ENCODE results near the gene LYZL1. TPM values are rescaled to one million over a fixed set of nuclear protein-coding genes. Genes with fewer than 3 reads are reported as not detected.

The LYZL1 gene
- total and polyA plus RNA-seq, 9 of the 15 experiments (the other 6 are each of a cell fraction or from before 2014, with no cell fraction given), result not detected

GRCh38 chr10:29243750-29244149 lies 45.1 kb upstream of the LYZL1 start (continued):
- TF ChIP-seq ZNF444 (CRISPR knock-in tag; IDR thresholded peaks at IDR 0.05) (no peak), MITF (IDR thresholded peaks at IDR 0.05) (no peak), ZNF239 (CRISPR knock-in tag; IDR thresholded peaks at IDR 0.05) (no peak), PKNOX1 (IDR thresholded peaks at IDR 0.05) (no peak), FOXA3 (CRISPR knock-in tag; conservative IDR thresholded peaks at IDR 0.05 in 1 of 2, IDR thresholded peaks at IDR 0.05 in 1 of 2) (no peak), ZNF140 (CRISPR knock-in tag; IDR thresholded peaks at IDR 0.05) (no peak), CHD1 (IDR thresholded peaks at IDR 0.05; ENCODE audit: low read length) (no peak)

- H3K36me3 ChIP-seq (ENCODE audit: control insufficient read depth, insufficient read depth, low read length), result no peaks in the 10 kb centered on the region
- H3K4me1 ChIP-seq (replicated peaks in 1 of 2; ENCODE audit: control insufficient read depth in 2 of 2, insufficient read depth in 2 of 2, low read length in 2 of 2), result no peaks in the 10 kb centered on the region
- in situ Hi-C loops (cut with MboI), result no loop called here
- TF ChIP-seq, protein P1, sequence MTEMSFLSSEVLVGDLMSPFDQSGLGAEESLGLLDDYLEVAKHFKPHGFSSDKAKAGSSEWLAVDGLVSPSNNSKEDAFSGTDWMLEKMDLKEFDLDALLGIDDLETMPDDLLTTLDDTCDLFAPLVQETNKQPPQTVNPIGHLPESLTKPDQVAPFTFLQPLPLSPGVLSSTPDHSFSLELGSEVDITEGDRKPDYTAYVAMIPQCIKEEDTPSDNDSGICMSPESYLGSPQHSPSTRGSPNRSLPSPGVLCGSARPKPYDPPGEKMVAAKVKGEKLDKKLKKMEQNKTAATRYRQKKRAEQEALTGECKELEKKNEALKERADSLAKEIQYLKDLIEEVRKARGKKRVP (CRISPR knock-in tag; IDR thresholded peaks at IDR 0.05), result no peak
- TF ChIP-seq RBM39 (optimal IDR thresholded peaks at IDR 0.05; ENCODE audit: low read depth, low read length) (no peak), MYBL2 (IDR thresholded peaks at IDR 0.05; ENCODE audit: low read depth) (no peak), MYBL2 (CRISPR knock-in tag; IDR thresholded peaks at IDR 0.05; ENCODE audit: borderline replicate concordance) (no peak), YY1 (IDR thresholded peaks at IDR 0.05; ENCODE audit: borderline replicate concordance in 1 of 3, control insufficient read depth in 1 of 3, extremely low read depth in 1 of 3, insufficient read depth in 3 of 3, insufficient read length in 1 of 3, insufficient replicate concordance in 2 of 3, low read depth in 1 of 3, low read length in 2 of 3) (no peak), COPS2 (conservative IDR thresholded peaks at IDR 0.05) (no peak), ZNF146 (CRISPR knock-in tag; IDR thresholded peaks at IDR 0.05; ENCODE audit: unreplicated experiment) (no peak)
- TF ChIP-seq, protein P2, sequence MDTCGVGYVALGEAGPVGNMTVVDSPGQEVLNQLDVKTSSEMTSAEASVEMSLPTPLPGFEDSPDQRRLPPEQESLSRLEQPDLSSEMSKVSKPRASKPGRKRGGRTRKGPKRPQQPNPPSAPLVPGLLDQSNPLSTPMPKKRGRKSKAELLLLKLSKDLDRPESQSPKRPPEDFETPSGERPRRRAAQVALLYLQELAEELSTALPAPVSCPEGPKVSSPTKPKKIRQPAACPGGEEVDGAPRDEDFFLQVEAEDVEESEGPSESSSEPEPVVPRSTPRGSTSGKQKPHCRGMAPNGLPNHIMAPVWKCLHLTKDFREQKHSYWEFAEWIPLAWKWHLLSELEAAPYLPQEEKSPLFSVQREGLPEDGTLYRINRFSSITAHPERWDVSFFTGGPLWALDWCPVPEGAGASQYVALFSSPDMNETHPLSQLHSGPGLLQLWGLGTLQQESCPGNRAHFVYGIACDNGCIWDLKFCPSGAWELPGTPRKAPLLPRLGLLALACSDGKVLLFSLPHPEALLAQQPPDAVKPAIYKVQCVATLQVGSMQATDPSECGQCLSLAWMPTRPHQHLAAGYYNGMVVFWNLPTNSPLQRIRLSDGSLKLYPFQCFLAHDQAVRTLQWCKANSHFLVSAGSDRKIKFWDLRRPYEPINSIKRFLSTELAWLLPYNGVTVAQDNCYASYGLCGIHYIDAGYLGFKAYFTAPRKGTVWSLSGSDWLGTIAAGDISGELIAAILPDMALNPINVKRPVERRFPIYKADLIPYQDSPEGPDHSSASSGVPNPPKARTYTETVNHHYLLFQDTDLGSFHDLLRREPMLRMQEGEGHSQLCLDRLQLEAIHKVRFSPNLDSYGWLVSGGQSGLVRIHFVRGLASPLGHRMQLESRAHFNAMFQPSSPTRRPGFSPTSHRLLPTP (IDR thresholded peaks at IDR 0.05; ENCODE audit: borderline replicate concordance, extremely low read depth, insufficient read length), result no peak
- no peak overlapping the region for H2AFZ ChIP-seq (ENCODE audit: low read depth, low read length)
- no peak overlapping the region for H3K4me2 ChIP-seq (ENCODE audit: insufficient read depth, low read length)
- H3K27me3 ChIP-seq (ENCODE audit: control insufficient read depth in 2 of 2, insufficient read depth in 2 of 2, low read length in 2 of 2), result peaks cover 3 to 5% of the 10 kb centered on the region in 2 experiments; a peak in 2 of 5 replicates
- WGBS (ENCODE audit: insufficient coverage, low coverage, missing lambda C conversion rate), result 2% methylated on average over 7 of the region's 7 CpGs
- ChIA-PET POLR2A (no interaction called here), CTCF (ENCODE audit: low intra/inter-chr PET ratio) (no interaction called here)
- no peaks in the 10 kb centered on the region for H3K9me1 ChIP-seq (ENCODE audit: control insufficient read depth, insufficient read depth, low read length)
- no peak overlapping the region for H3K27ac ChIP-seq (ENCODE audit: extremely low read depth, low read depth, low read length)
- no peaks in the 10 kb centered on the region for H4K20me1 ChIP-seq (replicated peaks; ENCODE audit: control insufficient read depth, insufficient read depth, low read length)
- H3K9ac ChIP-seq (ENCODE audit: insufficient read depth in 1 of 2, low read depth in 2 of 2, low read length in 2 of 2), result no peak overlapping the region
- no peaks in the 10 kb centered on the region for H3K79me2 ChIP-seq (ENCODE audit: control insufficient read depth, insufficient read depth, low read length)
- intact Hi-C loops (cut with micrococcal nuclease), result no loop called here
- BruUV-seq (replicated peaks), result no TSS peak
- H3K4me3 ChIP-seq, result no peak overlapping the region
- no peak for DNase-seq (ENCODE audit: extremely low read depth in 1 of 4, low spot score in 3 of 4)
- ATAC-seq, result no peak
- FAIRE-seq, result no peak
- no peaks in the 10 kb centered on the region for H3K9me3 ChIP-seq (replicated peaks; ENCODE audit: control insufficient read depth, insufficient read depth, low read depth, low read length)
Observed at GRCh38 chr10:29244978-29245377, 43.9 kb upstream of the LYZL1 start.
